ENCODE data around the gene PPT1. TPM values are rescaled to one million over a fixed set of nuclear protein-coding genes. Genes with fewer than 3 reads are reported as not detected.
"Not testable (repeated sequence)": the region's sequence is repeated elsewhere in the genome, so short reads cannot be mapped to it uniquely, and the experiment has no call there.

PPT1 gene
- total RNA-seq, 1 donor from 2014 or later, result 38.9 TPM

DNA sequence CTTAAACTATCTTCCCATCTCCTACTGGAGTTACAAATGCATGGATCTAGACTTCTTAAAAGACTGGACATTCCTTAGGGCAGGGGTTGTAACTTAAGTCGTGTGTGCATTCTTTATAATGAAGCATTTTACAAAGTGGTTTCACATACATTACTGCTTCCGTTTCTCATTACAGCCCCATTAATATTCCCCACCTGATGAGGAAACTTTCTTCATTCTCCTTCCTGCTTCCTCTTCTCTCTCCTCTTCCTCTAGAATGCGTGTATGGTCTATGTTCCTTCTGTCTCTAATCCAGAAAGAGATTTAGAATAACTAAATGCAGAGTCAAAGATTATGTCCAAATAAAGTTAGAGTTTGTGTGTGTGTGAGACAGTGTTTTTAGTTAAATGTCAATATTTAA lies 58.4 kb downstream of the PPT1 start:
- no peak for ATAC-seq
- DNase-seq, result no peak
- intact Hi-C loops (cut with micrococcal nuclease), result no loop called here

GRCh38 chr1:40037254-40037653 lies 59.8 kb downstream of the PPT1 start:
- DNase-seq; intact Hi-C loops (cut with micrococcal nuclease); ATAC-seq: not testable (repeated sequence)

DNA sequence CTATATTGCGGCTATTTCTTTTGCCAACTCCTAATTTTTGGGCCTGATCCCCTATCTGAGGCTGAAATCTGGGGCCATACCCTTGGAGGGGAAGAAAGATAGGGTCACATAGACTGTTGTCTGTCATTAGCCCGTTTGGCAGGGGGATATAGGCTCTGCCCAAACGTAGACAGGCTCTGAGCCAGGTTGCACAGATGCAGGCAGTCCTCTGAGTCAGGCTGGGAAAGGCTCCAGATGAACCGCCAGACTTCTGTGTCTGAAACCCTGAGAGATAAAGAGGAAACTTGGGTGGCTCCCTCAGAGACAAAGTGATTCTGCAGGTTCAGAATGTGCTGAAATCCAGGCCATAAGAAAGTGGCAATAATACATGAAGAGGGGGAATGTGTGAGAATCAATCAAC lies 60.5 kb downstream of the PPT1 start:
- DNase-seq (peak; percentile 82), ATAC-seq (peak; percentile 20)
- intact Hi-C loops (cut with micrococcal nuclease), result no loop called here

- ATAC-seq (no peak), DNase-seq (no peak)
- intact Hi-C loops (cut with micrococcal nuclease), result no loop called here
Observed at GRCh38 chr1:40034869-40035268, 62.2 kb downstream of the PPT1 start.

GRCh38 chr1:40032240-40032891 lies 64.7 kb downstream of the PPT1 start:
- intact Hi-C loops (cut with micrococcal nuclease), result no loop called here
- ATAC-seq (peak; percentile 22), DNase-seq (no peak)

GRCh38 chr1:40030528-40031135 lies 66.4 kb downstream of the PPT1 start:
- DNase-seq, result no peak
- intact Hi-C loops (cut with micrococcal nuclease), result no loop called here
- no peak for ATAC-seq

DNA sequence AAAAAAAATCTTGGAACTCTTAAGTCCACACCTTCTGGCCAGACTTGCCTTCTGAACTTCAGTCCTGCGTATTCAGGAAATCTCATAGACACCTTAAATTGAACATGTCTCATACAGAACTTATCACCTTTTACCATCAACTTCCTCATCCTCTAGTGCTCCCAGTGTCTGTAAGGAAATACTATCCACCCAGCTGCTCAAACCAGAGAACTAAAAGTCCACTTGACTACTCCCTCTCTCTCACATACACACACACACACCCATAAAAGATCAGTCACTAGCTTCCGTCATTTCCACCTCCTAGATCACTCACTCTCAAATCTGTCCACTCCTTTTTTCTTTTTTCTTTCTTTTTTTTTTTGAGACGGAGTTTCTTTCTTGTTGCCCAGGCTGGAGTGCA lies 67.4 kb downstream of the PPT1 start:
- intact Hi-C loops (cut with micrococcal nuclease), result no loop called here
- ATAC-seq, result no peak
- no peak for DNase-seq

GRCh38 chr1:40027647-40028046 lies 69.4 kb downstream of the PPT1 start:
- intact Hi-C loops (cut with micrococcal nuclease), result no loop called here
- ATAC-seq (no peak), DNase-seq (no peak)

DNA sequence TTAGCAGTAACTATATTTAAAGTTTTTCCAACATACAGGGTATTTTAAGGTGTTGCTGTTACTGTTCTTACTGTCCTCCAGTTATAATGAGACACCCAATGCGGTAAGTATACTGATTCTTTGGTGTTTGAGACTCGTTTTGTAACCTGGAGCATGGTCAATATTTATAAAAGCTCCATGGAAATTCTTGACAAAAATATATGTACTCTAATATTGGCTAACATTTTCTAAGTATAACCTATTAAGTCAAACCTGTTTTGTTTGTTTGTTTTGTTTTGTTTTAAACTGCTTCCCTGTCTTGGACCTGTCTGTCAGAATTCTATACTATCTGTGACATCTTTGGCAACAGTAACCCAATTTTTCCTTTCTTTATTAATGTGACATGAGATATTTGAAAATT lies 72.4 kb downstream of the PPT1 start:
- no peak for DNase-seq
- intact Hi-C loops (cut with micrococcal nuclease), result no loop called here
- no peak for ATAC-seq

- ATAC-seq (no peak), DNase-seq (no peak)
- intact Hi-C loops (cut with micrococcal nuclease), result no loop called here
Observed at GRCh38 chr1:40023379-40023944, 73.6 kb downstream of the PPT1 start.

Other genes with a start within 250 kb of the PPT1 start
- 17.4 TPM for gene TRIT1, start 213.7 kb downstream of the PPT1 start, total RNA-seq
- 1.5 TPM for gene MYCL, start 195.3 kb downstream of the PPT1 start, total RNA-seq
- gene MFSD2A, start 142.1 kb downstream of the PPT1 start, total RNA-seq, result 0.84 TPM
- gene CAP1, start 56.5 kb downstream of the PPT1 start, total RNA-seq, result 69.1 TPM
- 13.4 TPM for gene RLF, start 64.1 kb upstream of the PPT1 start, total RNA-seq
- not detected for gene TMCO2, start 150.7 kb upstream of the PPT1 start, total RNA-seq
- 33.5 TPM for gene ZMPSTE24, start 161.0 kb upstream of the PPT1 start, total RNA-seq
- gene COL9A2, start 220.0 kb upstream of the PPT1 start, total RNA-seq, result 0.45 TPM

Data from left ventricle myocardium superior (tissue), 1 donor.